Endothelial cell of umbilical vein (primary cell): ENCODE results near the gene SYAP1.

Source experiments
- CTCF ChIP-seq, 2 donors: IDR thresholded peaks; 1 replicate in 1 of 2; 2 replicates in 1 of 2; pipeline ENCODE4 v1.5.1; 2011; ENCODE audit warnings: low read length in 2 of 2, mild to moderate bottlenecking in 2 of 2, moderate library complexity in 2 of 2, control low read depth in 1 of 2, inconsistent platforms in 1 of 2, low read depth in 1 of 2; ENCODE audit not compliant: insufficient read depth in 1 of 2; ENCODE audit errors: extremely low read depth in 1 of 2
- EZH2 ChIP-seq: IDR thresholded peaks from 2 replicates; pipeline ENCODE4 v1.6.1; 2012; ENCODE audit warnings: borderline replicate concordance, low read depth, mild to moderate bottlenecking, moderate library complexity, low read length, inconsistent platforms; ENCODE audit not compliant: severe bottlenecking
- POLR2AphosphoS5 ChIP-seq: IDR thresholded peaks from 2 replicates; pipeline ENCODE4 v1.6.1; 2012; ENCODE audit warnings: low read depth, mild to moderate bottlenecking, control low read depth, low read length, moderate library complexity; ENCODE audit not compliant: insufficient read depth

- TF ChIP-seq CTCF (IDR thresholded peaks at IDR 0.05; ENCODE audit: extremely low read depth in 1 of 2, insufficient read depth in 1 of 2, low read depth in 1 of 2, low read length in 2 of 2) = no peak
- no peak for TF ChIP-seq EZH2
- TF ChIP-seq POLR2AphosphoS5 = no peak
Measured at GRCh38 chrX:16687514-16687913, 31.9 kb upstream of the SYAP1 start.
